Activated naive CD4-positive, alpha-beta T cell treated with anti-CD3 and anti-CD28 coated beads for 36 hours (primary cell): ENCODE measurements around the gene GNB1. TPM values are rescaled to one million over a fixed set of nuclear protein-coding genes. Genes with fewer than 3 reads are reported as not detected.
A peak's percentile ranks its signal among the peaks of the same experiment; 100 is the strongest.
"Not testable (repeated sequence)": the region's sequence is repeated elsewhere in the genome, so short reads cannot be mapped to it uniquely, and the experiment has no call there.

Source experiments
- CTCF ChIA-PET: fragments of 350-600 bp; sonication (Branson Sonifier 250); formaldehyde crosslinking; loops from one replicate; lab custom pipeline; 2021; ENCODE audit warnings: antibody characterized with exemption; lab: Charles Lee
- DNase-seq: peaks from one replicate; pipeline ENCODE4 v3.0.0-alpha.2; 2020
- H3K27ac Mint-ChIP-seq: one replicate; pipeline ENCODE4 v1.8.0; 2021; ENCODE audit warnings: mild to moderate bottlenecking, mixed read lengths
- H3K27me3 Mint-ChIP-seq: one replicate; pipeline ENCODE4 v1.8.0; 2021; ENCODE audit warnings: low read depth, mixed read lengths
- H3K36me3 Mint-ChIP-seq: one replicate; pipeline ENCODE4 v1.8.0; 2021; ENCODE audit warnings: low read depth, mixed read lengths
- H3K4me1 Mint-ChIP-seq: one replicate; pipeline ENCODE4 v1.8.0; 2021; ENCODE audit warnings: low read depth, mixed read lengths
- H3K4me3 Mint-ChIP-seq: one replicate; pipeline ENCODE4 v1.8.0; 2021; ENCODE audit warnings: mild to moderate bottlenecking, moderate library complexity, mixed read lengths
- H3K9me3 Mint-ChIP-seq: one replicate; pipeline ENCODE4 v1.8.0; 2021; ENCODE audit warnings: mixed read lengths
- intact Hi-C: fragments of 100-400 bp; cut with micrococcal nuclease; formaldehyde crosslinking; loops from one replicate; pipeline ENCODE4 v1.15.1; 2023
- total RNA-seq, 2 experiments: library from RNA; stranded (reverse); gene quantifications; one replicate each; pipeline ENCODE4 v1.2.3, GENCODE V29; 2021

Gene GNB1
- total RNA-seq, 2 experiments from 2014 or later: 326 to 351 TPM

DNA sequence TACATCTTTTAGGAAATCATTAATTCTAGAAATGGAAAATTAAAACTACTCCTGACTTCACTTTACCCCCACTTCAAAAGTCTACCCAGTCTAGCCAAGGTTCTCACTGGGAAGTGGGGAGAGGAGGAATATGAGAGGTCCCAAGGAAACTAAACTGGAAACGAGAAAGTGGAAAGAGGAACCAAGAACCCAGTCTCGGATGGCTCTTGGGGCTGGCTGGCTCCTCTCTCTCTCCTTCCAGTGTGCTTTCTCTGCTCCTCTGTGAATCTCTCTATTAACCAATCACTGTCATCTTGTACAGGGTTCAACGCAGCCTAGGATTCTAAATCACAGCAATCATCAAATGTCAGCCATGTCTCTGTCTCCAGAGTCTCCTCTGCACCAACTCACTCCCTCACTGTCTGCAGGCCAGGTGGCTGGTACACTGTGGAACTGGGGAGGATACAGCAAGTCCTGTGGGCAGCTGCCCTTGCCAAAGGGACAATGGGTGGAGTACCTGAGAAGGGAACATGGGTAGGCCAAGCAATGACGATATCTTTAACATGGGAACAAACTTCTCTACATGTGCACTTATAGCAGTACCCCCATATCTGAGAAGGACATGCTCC, 33.7 kb downstream of the GNB1 start:
- Mint-ChIP-seq H3K4me1 (peaks cover 64% of the 10 kb centered on the region), H3K27me3 (no peaks in the 10 kb centered on the region), H3K36me3 (peaks cover 8% of the 10 kb centered on the region), H3K9me3 (no peaks in the 10 kb centered on the region), H3K4me3 (no peak overlapping the region), H3K27ac (peak overlapping the region; percentile 16)
- DNase-seq: no peak
- CTCF ChIA-PET: no interaction called here
- intact Hi-C loops: no loop called here

DNA sequence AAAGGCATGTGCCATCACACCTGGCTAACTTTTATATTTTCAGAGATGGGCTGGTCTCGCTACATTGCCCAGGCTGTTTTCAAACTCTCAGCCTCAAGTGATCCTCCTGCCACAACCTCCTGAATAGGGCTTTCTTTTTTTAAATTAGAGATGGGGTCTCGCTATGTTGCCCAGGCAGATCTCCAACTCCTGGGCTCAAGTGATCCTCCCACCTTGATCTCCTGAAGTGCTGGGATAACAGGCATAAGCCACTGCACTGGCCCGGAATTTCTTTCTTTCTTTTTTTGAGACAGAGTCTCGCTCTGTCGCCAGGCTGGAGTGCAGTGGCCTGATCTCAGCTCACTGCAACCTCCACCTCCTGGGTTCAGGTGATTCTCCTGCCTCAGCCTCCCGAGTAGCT, 34.7 kb downstream of the GNB1 start:
- CTCF ChIA-PET: interaction anchor here (0.8 kb wide), 1 partner anchor 50 kb away, joined by 3 read pairs; no protein-coding TSS in a partner anchor
- H3K4me3 Mint-ChIP-seq, intact Hi-C loops, H3K27ac Mint-ChIP-seq, H3K9me3 Mint-ChIP-seq, DNase-seq, H3K36me3 Mint-ChIP-seq, H3K27me3 Mint-ChIP-seq: not testable (repeated sequence)
- H3K4me1 Mint-ChIP-seq: peaks cover 60% of the 10 kb centered on the region

DNA sequence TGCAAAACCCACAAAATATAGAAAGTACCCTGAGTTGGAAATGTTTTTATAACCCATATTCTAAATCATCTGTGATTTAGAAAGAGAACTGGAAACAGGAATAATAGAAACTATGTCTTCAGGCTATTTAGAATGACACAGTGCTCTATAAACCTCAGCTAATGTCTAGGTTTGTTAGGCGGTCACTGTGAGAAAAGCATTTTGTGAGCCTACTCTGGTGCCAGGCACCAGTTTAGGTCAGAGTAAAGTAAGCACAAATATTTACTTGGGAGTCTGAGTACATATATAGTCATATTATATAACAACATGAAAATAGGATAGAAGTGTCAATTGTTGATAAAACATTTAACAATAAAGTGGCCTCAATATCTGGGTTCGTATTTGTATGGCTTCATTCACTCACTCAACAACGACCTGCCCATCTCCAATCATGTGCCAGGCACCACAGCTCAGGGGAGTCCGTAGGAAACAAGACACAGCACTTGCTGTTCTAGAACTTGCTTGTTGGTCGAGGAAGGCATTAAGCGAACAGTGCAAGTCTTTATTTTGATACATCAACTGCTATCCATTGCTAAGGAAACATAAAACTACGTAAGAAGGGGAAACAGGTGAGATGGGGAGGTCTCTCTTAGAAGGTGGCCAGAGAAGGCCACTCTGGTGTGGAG, 37.2 kb downstream of the GNB1 start:
- no peaks in the 10 kb centered on the region for H3K27me3 Mint-ChIP-seq
- H3K9me3 Mint-ChIP-seq: no peaks in the 10 kb centered on the region
- intact Hi-C loops: no loop called here
- H3K4me3 Mint-ChIP-seq: no peak overlapping the region
- peaks cover 54% of the 10 kb centered on the region for H3K4me1 Mint-ChIP-seq
- no peak overlapping the region for H3K27ac Mint-ChIP-seq
- peaks cover 6% of the 10 kb centered on the region for H3K36me3 Mint-ChIP-seq
- CTCF ChIA-PET: interaction anchor here (1.5 kb wide), 1 partner anchor 33 kb away, joined by 3 read pairs; no protein-coding TSS in a partner anchor
- DNase-seq: no peak

DNA sequence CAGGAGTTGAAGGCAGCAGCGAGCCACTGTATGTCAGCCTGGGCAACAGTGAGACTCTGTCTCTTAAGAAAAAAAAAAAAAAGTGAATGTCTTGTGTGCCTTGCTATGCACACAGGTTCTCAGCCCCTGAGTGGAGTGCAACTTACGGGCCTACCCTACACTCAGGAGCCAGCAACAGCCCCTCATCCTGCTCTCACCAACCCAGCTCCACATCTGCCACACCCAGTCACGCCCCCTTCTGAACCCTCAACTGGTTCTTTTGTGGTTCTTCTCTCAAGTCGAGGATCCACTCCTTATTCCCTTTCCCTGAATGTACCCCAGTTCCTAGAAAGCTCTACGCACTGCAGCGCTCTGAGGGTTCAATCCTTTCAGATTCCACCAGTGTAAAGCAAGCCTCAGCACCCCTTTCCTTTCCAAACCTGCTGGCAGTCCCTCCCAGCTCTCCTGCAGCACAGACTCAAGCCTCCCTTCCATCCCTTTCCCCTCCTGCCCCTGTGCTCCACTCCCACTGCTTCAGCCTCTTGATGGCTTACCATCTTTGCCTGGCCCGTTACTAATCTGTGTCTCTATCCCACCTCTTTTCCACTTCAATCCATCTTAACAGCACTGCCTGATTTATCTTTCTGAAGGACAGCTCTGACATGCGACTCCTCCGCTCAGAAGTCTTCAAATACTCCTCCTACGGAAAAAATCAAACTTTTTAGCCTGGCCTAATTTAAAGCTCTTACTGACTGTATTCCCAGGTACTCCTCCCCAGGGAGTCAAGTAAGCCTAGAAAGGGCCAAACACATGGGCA, 38.1 kb downstream of the GNB1 start:
- no peak overlapping the region for H3K4me3 Mint-ChIP-seq
- H3K27ac Mint-ChIP-seq: no peak overlapping the region
- CTCF ChIA-PET: interaction anchor here (0.7 to 1.5 kb wide), 3 partner anchors 8 to 34 kb away, joined by 3 to 5 read pairs (median 3); no protein-coding TSS in a partner anchor
- intact Hi-C loops: no loop called here
- no peak for DNase-seq
- H3K36me3 Mint-ChIP-seq: peaks cover 6% of the 10 kb centered on the region
- no peaks in the 10 kb centered on the region for H3K27me3 Mint-ChIP-seq
- H3K4me1 Mint-ChIP-seq: peaks cover 51% of the 10 kb centered on the region
- H3K9me3 Mint-ChIP-seq: no peaks in the 10 kb centered on the region

DNA sequence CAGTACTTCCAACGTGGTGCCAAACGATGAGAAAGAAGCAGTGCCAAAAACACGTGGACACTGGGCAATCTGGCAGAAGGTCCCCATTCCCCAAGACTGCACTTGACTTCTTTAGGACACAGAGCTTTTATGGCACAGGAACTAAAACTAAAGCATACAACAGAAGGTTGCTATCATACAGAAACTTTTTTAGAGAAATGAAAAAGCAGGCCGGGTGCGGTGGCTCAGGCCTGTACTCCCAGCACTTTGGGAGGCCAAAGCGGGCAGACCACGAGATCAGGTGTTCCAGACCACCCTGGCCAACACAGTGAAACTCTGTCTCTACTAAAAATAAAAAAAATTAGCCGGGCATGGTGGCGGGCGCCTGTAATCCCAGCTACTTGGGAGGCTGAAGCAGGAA, 43.0 kb downstream of the GNB1 start:
- CTCF ChIA-PET: interaction anchor here (1.1 kb wide), 1 partner anchor 25 kb away, joined by 3 read pairs; no protein-coding TSS in a partner anchor
- DNase-seq: no peak
- intact Hi-C loops: no loop called here
- Mint-ChIP-seq H3K36me3 (peaks cover 4% of the 10 kb centered on the region), H3K9me3 (no peaks in the 10 kb centered on the region), H3K27me3 (no peaks in the 10 kb centered on the region), H3K27ac (no peak overlapping the region), H3K4me1 (peaks cover 56% of the 10 kb centered on the region), H3K4me3 (no peak overlapping the region)

DNA sequence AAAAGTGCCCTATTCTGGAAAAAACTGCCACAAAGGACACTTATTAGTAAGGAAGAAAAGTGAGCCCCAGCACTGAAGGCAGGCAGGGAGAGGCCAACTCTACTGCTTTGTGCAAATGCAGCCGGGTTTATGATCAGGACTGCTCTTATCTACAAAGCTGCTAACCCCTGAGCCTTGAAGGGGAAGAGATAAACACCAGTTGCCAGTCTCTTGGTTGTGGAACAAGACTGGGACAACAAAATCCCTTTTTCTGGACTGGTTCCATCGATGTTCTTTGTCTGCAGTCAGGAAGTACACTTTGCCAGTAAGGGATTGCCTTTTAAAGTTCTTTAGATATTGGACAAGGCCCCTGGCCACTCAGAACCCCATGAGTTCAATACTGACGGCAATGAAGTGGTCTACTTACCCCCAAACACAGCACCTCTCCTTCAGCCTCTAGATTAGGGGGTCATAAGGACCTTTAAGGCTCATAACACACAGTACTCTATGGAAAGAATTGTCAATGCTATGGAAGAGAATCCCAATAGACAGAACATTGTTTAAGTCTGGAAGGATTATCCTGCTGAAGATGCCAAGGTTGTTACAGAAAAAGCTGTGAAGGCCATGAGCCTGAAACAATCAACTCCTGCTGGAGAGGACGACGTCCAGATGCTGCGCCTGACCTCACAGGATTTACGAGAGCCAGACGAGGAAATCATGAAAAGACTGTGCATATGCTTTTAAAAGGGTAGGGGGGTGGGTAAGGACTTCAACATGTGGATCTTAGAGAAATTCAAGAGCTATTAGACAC, 43.6 kb downstream of the GNB1 start:
- Mint-ChIP-seq H3K9me3 (no peaks in the 10 kb centered on the region), H3K4me3 (no peak overlapping the region), H3K27ac (no peak overlapping the region), H3K36me3 (no peaks in the 10 kb centered on the region), H3K4me1 (peaks cover 58% of the 10 kb centered on the region), H3K27me3 (no peaks in the 10 kb centered on the region)
- DNase-seq: no peak
- CTCF ChIA-PET: no interaction called here
- intact Hi-C loops: no loop called here

DNA sequence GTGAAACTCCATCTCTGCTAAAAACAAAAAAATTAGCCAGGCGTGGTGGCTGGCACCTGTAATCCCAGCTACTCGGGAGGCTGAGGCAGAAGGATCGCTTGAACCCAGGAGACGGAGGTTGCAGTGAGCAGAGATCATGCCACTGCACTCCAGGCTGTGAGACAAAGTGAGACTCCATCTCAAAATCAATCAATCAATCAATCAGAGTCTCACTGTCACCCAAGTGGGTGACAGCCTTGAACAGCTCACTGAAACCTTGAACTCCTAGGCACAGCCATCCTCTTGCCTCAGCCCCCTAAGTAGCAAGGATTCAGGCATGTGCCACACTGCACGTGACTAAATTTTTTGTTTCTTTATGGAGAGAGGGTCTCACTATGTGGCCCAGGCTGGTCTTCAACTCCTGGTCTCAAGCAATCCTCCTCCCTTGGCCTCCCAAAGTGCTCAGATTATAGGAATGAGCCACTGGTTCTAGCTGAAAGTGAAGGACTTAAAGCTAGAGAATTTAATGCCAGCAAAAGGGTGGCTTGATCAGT, 44.4 kb downstream of the GNB1 start:
- H3K4me1 Mint-ChIP-seq: peaks cover 65% of the 10 kb centered on the region
- H3K27me3 Mint-ChIP-seq: no peaks in the 10 kb centered on the region
- H3K4me3 Mint-ChIP-seq: no peak overlapping the region
- H3K27ac Mint-ChIP-seq: no peak overlapping the region
- DNase-seq: no peak
- H3K36me3 Mint-ChIP-seq: no peaks in the 10 kb centered on the region
- CTCF ChIA-PET: no interaction called here
- intact Hi-C loops: no loop called here
- H3K9me3 Mint-ChIP-seq: no peaks in the 10 kb centered on the region

DNA sequence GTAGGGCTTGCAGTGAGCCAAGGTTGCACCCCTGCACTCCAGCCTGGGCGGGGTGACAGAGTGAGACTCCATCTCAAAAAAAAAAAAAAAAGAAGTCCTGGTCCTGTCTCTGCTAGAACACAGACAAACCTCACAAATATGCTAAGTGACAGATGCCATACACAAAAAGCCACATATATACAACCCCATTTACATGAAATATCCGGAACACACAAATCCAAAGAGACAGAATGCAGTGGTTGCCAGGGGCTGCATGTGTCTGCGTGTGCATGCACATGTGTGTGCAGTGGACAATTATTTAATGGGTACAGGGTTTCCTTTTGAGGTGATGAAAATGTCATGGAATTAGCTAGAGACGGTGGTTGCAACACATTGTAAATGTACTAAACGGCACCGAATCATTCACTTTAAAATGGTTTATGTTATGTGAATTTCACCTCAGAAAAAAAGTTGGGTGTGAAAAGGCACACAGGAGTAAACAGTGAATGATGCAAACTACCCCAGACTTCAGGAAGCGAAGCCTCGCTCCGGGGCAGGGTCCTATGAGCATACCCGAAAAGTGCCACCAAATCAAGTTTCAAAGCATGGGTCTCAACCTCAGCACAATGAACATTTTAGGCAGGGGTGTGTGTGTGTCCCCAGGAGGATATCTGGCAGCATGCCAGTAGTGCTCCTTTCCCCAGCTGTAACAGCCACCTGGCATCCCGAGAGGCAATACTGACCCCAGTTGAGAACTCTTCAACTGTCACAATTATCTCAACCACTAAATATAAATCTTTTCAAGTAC, 48.3 kb downstream of the GNB1 start:
- Mint-ChIP-seq H3K36me3 (peaks cover 7% of the 10 kb centered on the region), H3K4me1 (peaks cover 58% of the 10 kb centered on the region), H3K9me3 (no peaks in the 10 kb centered on the region), H3K27ac (no peak overlapping the region), H3K27me3 (no peaks in the 10 kb centered on the region), H3K4me3 (no peak overlapping the region)
- no peak for DNase-seq
- CTCF ChIA-PET: no interaction called here
- intact Hi-C loops: loop anchor here (5.0 kb wide), 1 partner anchor 45 kb away; no protein-coding TSS in a partner anchor

DNA sequence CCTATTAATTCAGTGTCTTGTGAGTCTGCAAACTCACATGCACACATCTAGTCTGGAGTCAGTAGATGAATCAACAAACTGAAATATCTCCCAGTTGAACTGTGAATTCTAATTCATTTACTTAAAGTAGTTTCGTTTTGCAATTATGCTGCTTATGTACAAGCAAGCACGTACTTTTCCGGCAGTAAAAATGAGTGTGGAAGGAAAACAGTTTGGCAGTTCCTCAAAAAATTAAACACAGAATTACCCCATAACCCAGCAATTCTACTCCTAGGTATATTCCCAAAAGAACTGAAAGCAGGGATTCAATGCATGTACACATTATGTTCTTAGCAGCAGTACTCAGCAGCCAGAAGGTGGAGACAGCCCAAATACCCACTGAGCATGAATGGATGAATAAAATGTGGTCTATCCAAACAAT, 49.3 kb downstream of the GNB1 start:
- intact Hi-C loops: loop anchor here (1.0 to 5.0 kb wide), 2 partner anchors 17 to 46 kb away; no protein-coding TSS in a partner anchor
- no peak for DNase-seq
- H3K4me3 Mint-ChIP-seq: peak overlapping the region; percentile 28
- H3K9me3 Mint-ChIP-seq: no peaks in the 10 kb centered on the region
- peak overlapping the region; percentile 68 for H3K27ac Mint-ChIP-seq
- CTCF ChIA-PET: no interaction called here
- no peaks in the 10 kb centered on the region for H3K27me3 Mint-ChIP-seq
- H3K4me1 Mint-ChIP-seq: peaks cover 49% of the 10 kb centered on the region
- peaks cover 7% of the 10 kb centered on the region for H3K36me3 Mint-ChIP-seq

DNA sequence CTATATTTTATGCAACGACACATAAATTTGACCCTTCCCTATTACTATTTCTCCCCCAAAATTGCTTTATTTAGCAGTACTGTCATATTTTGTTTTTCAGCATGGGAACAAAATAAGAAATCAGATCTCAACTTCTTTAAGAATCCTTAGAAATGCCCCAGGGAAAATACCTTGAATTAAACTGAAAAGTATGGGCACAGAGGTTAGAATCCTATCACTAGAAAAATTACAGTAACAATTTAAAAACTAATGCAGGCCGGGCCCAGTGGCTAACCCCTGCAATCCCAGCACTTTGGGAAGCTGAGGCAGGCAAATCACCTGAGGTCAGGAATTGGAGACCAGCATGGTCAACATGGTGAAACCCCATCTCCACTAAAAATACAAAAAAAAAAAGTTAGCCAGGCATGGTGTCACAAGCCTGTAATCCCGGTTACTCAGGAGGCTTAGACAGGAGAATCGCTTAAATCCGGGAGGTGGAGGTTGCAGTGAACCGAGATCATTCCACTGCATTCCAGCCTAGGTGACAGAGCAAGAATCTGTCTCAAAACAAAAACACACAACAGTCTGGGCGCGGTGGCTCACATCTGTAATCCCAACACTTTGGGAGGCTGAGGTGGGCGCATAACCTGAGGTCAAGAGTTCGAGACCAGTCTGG, 51.4 kb downstream of the GNB1 start:
- H3K4me1 Mint-ChIP-seq: peaks cover 37% of the 10 kb centered on the region
- CTCF ChIA-PET: interaction anchor here (0.6 kb wide), 2 partner anchors 55 to 66 kb away, joined by 3 read pairs; no protein-coding TSS in a partner anchor

DNA sequence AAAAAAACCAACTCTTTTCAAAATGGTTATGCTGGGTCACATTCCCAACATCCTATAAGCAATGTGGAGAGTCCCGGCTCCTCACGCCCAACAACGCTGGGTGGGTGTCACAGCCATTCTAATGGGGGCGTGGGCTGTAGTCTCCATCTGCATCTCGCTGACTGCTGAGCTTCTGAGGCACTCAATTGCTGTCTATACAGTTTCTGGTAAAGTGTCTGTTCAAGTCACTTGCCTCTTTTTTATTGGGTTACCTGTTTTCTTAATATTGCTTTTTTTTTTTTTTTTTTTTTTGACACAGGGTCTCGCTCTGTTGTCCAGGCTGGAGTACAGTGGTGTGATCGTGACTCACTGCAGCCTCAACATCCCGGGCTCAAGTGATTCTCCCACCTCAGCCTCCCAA, 54.8 kb downstream of the GNB1 start:
- H3K9me3 Mint-ChIP-seq: no peaks in the 10 kb centered on the region
- no peak for DNase-seq
- H3K36me3 Mint-ChIP-seq: peaks cover 10% of the 10 kb centered on the region
- no peak overlapping the region for H3K27ac Mint-ChIP-seq
- CTCF ChIA-PET: no interaction called here
- H3K4me3 Mint-ChIP-seq: no peak overlapping the region
- peaks cover 36% of the 10 kb centered on the region for H3K4me1 Mint-ChIP-seq
- intact Hi-C loops: no loop called here
- no peaks in the 10 kb centered on the region for H3K27me3 Mint-ChIP-seq

More for the DNA sequence above, 51.4 kb downstream of the GNB1 start:
- Mint-ChIP-seq H3K36me3 (peaks cover 7% of the 10 kb centered on the region), H3K9me3 (no peaks in the 10 kb centered on the region), H3K27ac (peak overlapping the region; percentile 18), H3K27me3 (no peaks in the 10 kb centered on the region), H3K4me3 (no peak overlapping the region)
- intact Hi-C loops: no loop called here
- no peak for DNase-seq
